ENCODE measurements around the gene DNAH17. TPM values are rescaled to one million over a fixed set of nuclear protein-coding genes. Genes with fewer than 3 reads are reported as not detected.

DNAH17 gene
- polyA plus RNA-seq, 1 of the 3 experiments (the other 2 are of a cell fraction): not detected

DNA sequence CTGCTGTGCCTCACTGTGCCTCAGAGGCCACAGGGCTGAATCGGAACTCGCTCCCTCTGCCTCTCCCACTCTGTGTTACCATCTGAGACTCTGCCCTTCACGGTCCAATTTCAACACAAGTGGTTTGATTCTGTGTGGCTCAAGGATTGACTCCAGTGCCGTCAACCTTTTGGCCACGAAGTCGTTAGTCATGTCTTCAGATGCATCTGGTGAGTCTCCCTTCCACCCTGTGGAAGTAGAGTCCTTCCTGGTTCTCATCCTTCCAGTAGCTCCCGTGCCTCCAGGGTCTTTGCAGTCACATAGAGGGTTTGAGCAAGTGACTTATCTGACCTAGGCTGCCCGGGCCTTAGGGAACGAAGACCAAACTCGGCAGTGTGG is 147.6 kb downstream of the DNAH17 start (continued):
- TF ChIP-seq RXRA (IDR thresholded peaks at IDR 0.05; ENCODE audit: borderline replicate concordance, low read depth) (no peak), NRF1 (IDR thresholded peaks at IDR 0.05; ENCODE audit: low read depth, low read length) (no peak)
- TF ChIP-seq, protein P1, sequence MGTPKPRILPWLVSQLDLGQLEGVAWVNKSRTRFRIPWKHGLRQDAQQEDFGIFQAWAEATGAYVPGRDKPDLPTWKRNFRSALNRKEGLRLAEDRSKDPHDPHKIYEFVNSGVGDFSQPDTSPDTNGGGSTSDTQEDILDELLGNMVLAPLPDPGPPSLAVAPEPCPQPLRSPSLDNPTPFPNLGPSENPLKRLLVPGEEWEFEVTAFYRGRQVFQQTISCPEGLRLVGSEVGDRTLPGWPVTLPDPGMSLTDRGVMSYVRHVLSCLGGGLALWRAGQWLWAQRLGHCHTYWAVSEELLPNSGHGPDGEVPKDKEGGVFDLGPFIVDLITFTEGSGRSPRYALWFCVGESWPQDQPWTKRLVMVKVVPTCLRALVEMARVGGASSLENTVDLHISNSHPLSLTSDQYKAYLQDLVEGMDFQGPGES (IDR thresholded peaks at IDR 0.05; ENCODE audit: low read depth, low read length): no peak

DNA sequence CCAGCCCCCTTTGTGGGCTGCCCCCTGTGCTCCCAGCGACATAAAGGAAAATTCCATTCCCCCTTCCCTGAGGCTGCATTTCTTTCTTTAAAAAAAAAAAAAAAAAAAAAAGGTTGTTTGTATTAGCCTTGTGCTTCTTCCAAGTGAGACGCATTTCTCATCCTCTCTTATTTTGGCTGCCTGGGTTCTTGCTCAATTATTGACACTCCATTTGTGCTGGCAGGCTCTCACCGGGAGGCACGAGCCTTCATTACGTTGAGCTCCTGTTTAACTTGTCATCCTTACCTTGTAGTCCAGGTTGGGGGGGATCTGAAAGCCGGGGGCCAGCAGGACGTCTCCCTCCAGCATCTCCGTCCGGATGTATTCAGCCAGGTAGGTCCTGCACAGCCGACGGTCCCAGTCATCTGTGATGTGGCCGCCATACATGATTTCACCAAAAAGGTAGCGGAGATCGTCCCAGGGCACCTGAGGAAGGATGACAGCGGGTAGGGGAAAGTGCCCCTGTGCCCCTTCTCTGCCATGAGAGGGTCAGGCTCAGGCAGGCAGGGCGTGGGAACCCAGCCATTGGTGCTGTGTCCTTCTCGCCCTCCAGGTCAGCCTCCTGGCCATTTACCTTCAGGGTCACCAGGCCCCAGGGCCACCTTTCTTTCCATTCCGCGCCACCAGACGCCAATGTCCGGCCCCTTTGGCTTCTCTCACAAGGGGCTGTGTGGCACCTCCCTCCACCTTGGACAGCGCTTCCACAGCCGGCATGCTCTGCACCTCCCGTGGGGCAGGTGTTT is 148.2 kb downstream of the DNAH17 start:
- Histone ChIP-seq H3K36me3 (replicated peaks in 1 of 2; ENCODE audit: control insufficient read depth in 1 of 2, insufficient read depth in 2 of 2, low read length in 1 of 2) (peaks cover 19 to 49% of the 10 kb centered on the region in 2 experiments), H3K9ac (no peak overlapping the region), H3K27ac (ENCODE audit: low read depth in 2 of 2, low read length in 1 of 2) (no peak overlapping the region), H3K79me2 (ENCODE audit: insufficient read depth) (no peaks in the 10 kb centered on the region), H4K20me1 (ENCODE audit: insufficient read depth) (no peaks in the 10 kb centered on the region), H3K4me1 (ENCODE audit: control insufficient read depth in 1 of 2, insufficient read depth in 2 of 2, low read depth in 1 of 2, low read length in 1 of 2) (peaks cover 0 to 6% of the 10 kb centered on the region in 2 experiments; a peak in 1 of 4 replicates), H3K4me2 (no peak overlapping the region), H3F3A (replicated peaks; ENCODE audit: insufficient read depth) (no peaks in the 10 kb centered on the region), H3K9me2 (no peaks in the 10 kb centered on the region), H3K27me3 (ENCODE audit: insufficient read depth) (no peaks in the 10 kb centered on the region), H3K9me3 (no peaks in the 10 kb centered on the region), H2AFZ (ENCODE audit: low read depth) (no peak overlapping the region), H3K4me3 (ENCODE audit: low read depth in 2 of 2, low read length in 1 of 2) (no peak overlapping the region)
- POLR2A ChIA-PET: interaction anchor here (0.6 kb wide), 1 partner anchor 93 kb away, joined by 4 read pairs; no protein-coding TSS in a partner anchor
- TF ChIP-seq, protein P2, sequence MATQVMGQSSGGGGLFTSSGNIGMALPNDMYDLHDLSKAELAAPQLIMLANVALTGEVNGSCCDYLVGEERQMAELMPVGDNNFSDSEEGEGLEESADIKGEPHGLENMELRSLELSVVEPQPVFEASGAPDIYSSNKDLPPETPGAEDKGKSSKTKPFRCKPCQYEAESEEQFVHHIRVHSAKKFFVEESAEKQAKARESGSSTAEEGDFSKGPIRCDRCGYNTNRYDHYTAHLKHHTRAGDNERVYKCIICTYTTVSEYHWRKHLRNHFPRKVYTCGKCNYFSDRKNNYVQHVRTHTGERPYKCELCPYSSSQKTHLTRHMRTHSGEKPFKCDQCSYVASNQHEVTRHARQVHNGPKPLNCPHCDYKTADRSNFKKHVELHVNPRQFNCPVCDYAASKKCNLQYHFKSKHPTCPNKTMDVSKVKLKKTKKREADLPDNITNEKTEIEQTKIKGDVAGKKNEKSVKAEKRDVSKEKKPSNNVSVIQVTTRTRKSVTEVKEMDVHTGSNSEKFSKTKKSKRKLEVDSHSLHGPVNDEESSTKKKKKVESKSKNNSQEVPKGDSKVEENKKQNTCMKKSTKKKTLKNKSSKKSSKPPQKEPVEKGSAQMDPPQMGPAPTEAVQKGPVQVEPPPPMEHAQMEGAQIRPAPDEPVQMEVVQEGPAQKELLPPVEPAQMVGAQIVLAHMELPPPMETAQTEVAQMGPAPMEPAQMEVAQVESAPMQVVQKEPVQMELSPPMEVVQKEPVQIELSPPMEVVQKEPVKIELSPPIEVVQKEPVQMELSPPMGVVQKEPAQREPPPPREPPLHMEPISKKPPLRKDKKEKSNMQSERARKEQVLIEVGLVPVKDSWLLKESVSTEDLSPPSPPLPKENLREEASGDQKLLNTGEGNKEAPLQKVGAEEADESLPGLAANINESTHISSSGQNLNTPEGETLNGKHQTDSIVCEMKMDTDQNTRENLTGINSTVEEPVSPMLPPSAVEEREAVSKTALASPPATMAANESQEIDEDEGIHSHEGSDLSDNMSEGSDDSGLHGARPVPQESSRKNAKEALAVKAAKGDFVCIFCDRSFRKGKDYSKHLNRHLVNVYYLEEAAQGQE (IDR thresholded peaks at IDR 0.05; ENCODE audit: low read depth, low read length): peak; percentile 81
- no peak for TF ChIP-seq JUND (IDR thresholded peaks at IDR 0.05)
- no peak for DNase-seq
- CTCF ChIA-PET: no interaction called here
- WGBS (ENCODE audit: low lambda C conversion rate): 96% methylated on average over 24 of the region's 24 CpGs

DNA sequence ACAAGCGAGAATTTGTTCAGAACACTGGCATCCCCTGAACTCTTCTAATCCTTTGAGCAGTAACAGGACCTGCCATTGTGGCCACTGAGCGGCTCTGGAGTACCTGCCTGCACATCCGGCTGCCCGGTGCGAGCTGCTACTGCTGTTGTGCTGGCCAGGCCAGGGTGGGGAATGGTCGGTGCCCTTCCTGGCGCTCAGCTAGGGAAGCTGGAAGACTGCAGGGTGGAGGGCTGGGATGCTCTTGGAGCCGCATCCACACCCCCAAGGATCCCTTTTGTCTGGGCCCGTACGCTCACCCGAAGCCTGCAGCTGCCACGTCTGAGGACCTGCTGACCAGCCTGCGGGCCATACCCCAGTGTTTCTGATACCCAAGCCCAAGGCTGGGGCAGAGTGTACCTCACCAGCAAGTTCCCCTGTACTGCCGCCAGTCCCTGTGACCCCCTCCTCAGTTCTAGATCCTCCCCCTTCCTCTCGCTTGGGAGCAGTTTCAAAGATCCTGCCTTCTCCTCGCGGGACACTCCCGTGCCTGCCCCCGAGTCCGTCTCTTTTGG is 149.1 kb downstream of the DNAH17 start:
- H3K4me1 ChIP-seq (ENCODE audit: control insufficient read depth in 1 of 2, insufficient read depth in 2 of 2, low read depth in 1 of 2, low read length in 1 of 2): peaks cover 0 to 4% of the 10 kb centered on the region in 2 experiments; a peak in 1 of 4 replicates
- ChIA-PET POLR2A (interaction anchor here (0.6 kb wide), 1 partner anchor 94 kb away, joined by 4 read pairs; no protein-coding TSS in a partner anchor), CTCF (no interaction called here)
- no peak overlapping the region for H3K27ac ChIP-seq (ENCODE audit: low read depth in 2 of 2, low read length in 1 of 2)
- no peak overlapping the region for H2AFZ ChIP-seq (ENCODE audit: low read depth)
- no peak overlapping the region for H3K4me3 ChIP-seq (ENCODE audit: low read depth in 2 of 2, low read length in 1 of 2)
- no peaks in the 10 kb centered on the region for H3K9me2 ChIP-seq
- H3K9ac ChIP-seq: no peak overlapping the region
- no peaks in the 10 kb centered on the region for H4K20me1 ChIP-seq (ENCODE audit: insufficient read depth)
- H3K4me2 ChIP-seq: no peak overlapping the region
- 94% methylated on average over 20 of the region's 20 CpGs for WGBS (ENCODE audit: low lambda C conversion rate)
- no peaks in the 10 kb centered on the region for H3K9me3 ChIP-seq
- H3K36me3 ChIP-seq (replicated peaks in 1 of 2; ENCODE audit: control insufficient read depth in 1 of 2, insufficient read depth in 2 of 2, low read length in 1 of 2): peaks cover 27 to 59% of the 10 kb centered on the region in 2 experiments
- H3F3A ChIP-seq (replicated peaks; ENCODE audit: insufficient read depth): no peaks in the 10 kb centered on the region
- DNase-seq: no peak
- peaks cover 2% of the 10 kb centered on the region; the same call in 1 of the 2 replicates for H3K79me2 ChIP-seq (ENCODE audit: insufficient read depth)
- H3K27me3 ChIP-seq (ENCODE audit: insufficient read depth): no peaks in the 10 kb centered on the region
- TF ChIP-seq YY1 (IDR thresholded peaks at IDR 0.05; ENCODE audit: low read depth) (no peak), RCOR1 (IDR thresholded peaks at IDR 0.05; ENCODE audit: low read length) (no peak), TAF1 (IDR thresholded peaks at IDR 0.05; ENCODE audit: borderline replicate concordance, low read depth, low read length) (no peak), JUND (IDR thresholded peaks at IDR 0.05) (no peak), RFX5 (IDR thresholded peaks at IDR 0.05; ENCODE audit: low read length) (no peak), EZH2phosphoT487 (IDR thresholded peaks at IDR 0.05; ENCODE audit: borderline replicate concordance, low read depth) (no peak), NRF1 (IDR thresholded peaks at IDR 0.05; ENCODE audit: low read depth, low read length) (no peak), SIN3A (IDR thresholded peaks at IDR 0.05; ENCODE audit: borderline replicate concordance, low read depth, low read length) (no peak), SMC3 (IDR thresholded peaks at IDR 0.05; ENCODE audit: low read depth, low read length) (no peak), MEF2A (IDR thresholded peaks at IDR 0.05; ENCODE audit: borderline replicate concordance, low read depth) (no peak)
- TF ChIP-seq, protein P1 (IDR thresholded peaks at IDR 0.05; ENCODE audit: low read depth, low read length): no peak
- TF ChIP-seq, protein P3, sequence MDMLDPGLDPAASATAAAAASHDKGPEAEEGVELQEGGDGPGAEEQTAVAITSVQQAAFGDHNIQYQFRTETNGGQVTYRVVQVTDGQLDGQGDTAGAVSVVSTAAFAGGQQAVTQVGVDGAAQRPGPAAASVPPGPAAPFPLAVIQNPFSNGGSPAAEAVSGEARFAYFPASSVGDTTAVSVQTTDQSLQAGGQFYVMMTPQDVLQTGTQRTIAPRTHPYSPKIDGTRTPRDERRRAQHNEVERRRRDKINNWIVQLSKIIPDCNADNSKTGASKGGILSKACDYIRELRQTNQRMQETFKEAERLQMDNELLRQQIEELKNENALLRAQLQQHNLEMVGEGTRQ (IDR thresholded peaks at IDR 0.05; ENCODE audit: borderline replicate concordance, low read depth, low read length): no peak
- TF ChIP-seq, protein P4, sequence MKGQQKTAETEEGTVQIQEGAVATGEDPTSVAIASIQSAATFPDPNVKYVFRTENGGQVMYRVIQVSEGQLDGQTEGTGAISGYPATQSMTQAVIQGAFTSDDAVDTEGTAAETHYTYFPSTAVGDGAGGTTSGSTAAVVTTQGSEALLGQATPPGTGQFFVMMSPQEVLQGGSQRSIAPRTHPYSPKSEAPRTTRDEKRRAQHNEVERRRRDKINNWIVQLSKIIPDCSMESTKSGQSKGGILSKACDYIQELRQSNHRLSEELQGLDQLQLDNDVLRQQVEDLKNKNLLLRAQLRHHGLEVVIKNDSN (IDR thresholded peaks at IDR 0.05; ENCODE audit: borderline replicate concordance, low read depth): no peak

Data from SK-N-SH (cell line).